HG03064 (cell line): ENCODE results near the gene CEACAM8.
"Not testable (repeated sequence)": the region's sequence is repeated elsewhere in the genome, so short reads cannot be mapped to it uniquely, and the experiment has no call there.

Experiments used
- ATAC-seq: cut with Tn5 transposase; IDR thresholded peaks from one replicate; pipeline ENCODE4 v1.9.1; 2021; ENCODE audit warnings: low read depth; ENCODE audit not compliant: unreplicated experiment

The CEACAM8 gene

GRCh38 chr19:42576241-42576640 lies 18.5 kb downstream of the CEACAM8 start:
- no peak for ATAC-seq

- ATAC-seq: no peak
Observed at GRCh38 chr19:42573642-42574041, 21.1 kb downstream of the CEACAM8 start.

- no peak for ATAC-seq
Observed at GRCh38 chr19:42571116-42571515, 23.6 kb downstream of the CEACAM8 start.

GRCh38 chr19:42569193-42569592 lies 25.5 kb downstream of the CEACAM8 start:
- ATAC-seq: no peak

- no peak for ATAC-seq
Observed at GRCh38 chr19:42568006-42568405, 26.7 kb downstream of the CEACAM8 start.

- ATAC-seq: no peak
Observed at GRCh38 chr19:42567567-42567966, 27.2 kb downstream of the CEACAM8 start.

GRCh38 chr19:42563352-42564210 lies 31.1 kb downstream of the CEACAM8 start:
- no peak for ATAC-seq

- ATAC-seq: no peak
Observed at GRCh38 chr19:42561512-42561911, 33.2 kb downstream of the CEACAM8 start.

- ATAC-seq: no peak
Observed at GRCh38 chr19:42560731-42561130, 34.0 kb downstream of the CEACAM8 start.

- no peak for ATAC-seq
Observed at GRCh38 chr19:42558450-42559150, 36.1 kb downstream of the CEACAM8 start.

GRCh38 chr19:42557386-42557871 lies 37.3 kb downstream of the CEACAM8 start:
- ATAC-seq: not testable (repeated sequence)

GRCh38 chr19:42555801-42556200 lies 38.9 kb downstream of the CEACAM8 start:
- ATAC-seq: no peak

- no peak for ATAC-seq
Observed at GRCh38 chr19:42555317-42555716, 39.4 kb downstream of the CEACAM8 start.

- ATAC-seq: no peak
Observed at GRCh38 chr19:42554046-42554575, 40.6 kb downstream of the CEACAM8 start.

GRCh38 chr19:42553292-42554045 lies 41.3 kb downstream of the CEACAM8 start:
- ATAC-seq: no peak

- ATAC-seq: no peak
Observed at GRCh38 chr19:42552086-42553065, 42.3 kb downstream of the CEACAM8 start.

GRCh38 chr19:42550521-42550920 lies 44.2 kb downstream of the CEACAM8 start:
- ATAC-seq: not testable (repeated sequence)

- ATAC-seq: not testable (repeated sequence)
Observed at GRCh38 chr19:42549067-42549466, 45.7 kb downstream of the CEACAM8 start.

- no peak for ATAC-seq
Observed at GRCh38 chr19:42548552-42548951, 46.2 kb downstream of the CEACAM8 start.
